Smooth muscle cell (in vitro differentiated cells): ENCODE data around the gene FTH1. TPM values are rescaled to one million over a fixed set of nuclear protein-coding genes. Genes with fewer than 3 reads are reported as not detected.

Experiments used
- DNase-seq: peaks from one replicate; lab custom pipeline; 2025; ENCODE audit not compliant: unreplicated experiment; lab: John Stamatoyannopoulos, UW
- H2AFZ ChIP-seq: fragments of 200-600 bp; sonication (generic); 2 replicates; pipeline ENCODE4 v1.6.0; 2016; ENCODE audit warnings: antibody characterized with exemption, low read depth, mild to moderate bottlenecking
- H3F3A ChIP-seq: fragments of 200-600 bp; sonication (generic); 2 replicates; pipeline ENCODE4 v1.6.0; 2017; ENCODE audit warnings: antibody characterized with exemption, low read depth
- H3K27ac ChIP-seq: fragments of 200-600 bp; sonication (generic); 2 replicates; pipeline ENCODE4 v1.5.1; 2016; ENCODE audit warnings: low read depth, mild to moderate bottlenecking
- H3K27me3 ChIP-seq: fragments of 200-600 bp; sonication (generic); 2 replicates; pipeline ENCODE4 v1.6.1; 2016; ENCODE audit warnings: low read depth, mild to moderate bottlenecking
- H3K36me3 ChIP-seq: fragments of 200-600 bp; sonication (generic); 2 replicates; pipeline ENCODE4 v1.5.1; 2016; ENCODE audit warnings: low read depth
- H3K4me1 ChIP-seq: fragments of 200-600 bp; sonication (generic); 2 replicates; pipeline ENCODE4 v1.5.1; 2016; ENCODE audit warnings: low read depth
- H3K4me2 ChIP-seq: fragments of 200-600 bp; sonication (generic); 2 replicates; pipeline ENCODE4 v1.6.0; 2016; ENCODE audit warnings: mild to moderate bottlenecking
- H3K4me3 ChIP-seq: fragments of 200-600 bp; sonication (generic); 2 replicates; pipeline ENCODE4 v1.5.1; 2016; ENCODE audit warnings: mild to moderate bottlenecking
- H3K79me2 ChIP-seq: fragments of 200-600 bp; sonication (generic); 2 replicates; pipeline ENCODE4 v1.6.0; 2016; ENCODE audit warnings: low read depth, mild to moderate bottlenecking
- H3K9ac ChIP-seq: fragments of 200-600 bp; sonication (generic); 2 replicates; pipeline ENCODE4 v1.6.0; 2016; ENCODE audit warnings: low read depth
- H3K9me3 ChIP-seq: fragments of 200-600 bp; sonication (generic); replicated peaks from 2 replicates; pipeline ENCODE4 v1.5.1; 2016; ENCODE audit warnings: low read depth
- H4K20me1 ChIP-seq: fragments of 200-600 bp; sonication (generic); 2 replicates; pipeline ENCODE4 v1.6.0; 2016; ENCODE audit warnings: low read depth
- CTCF ChIP-seq: fragments of 200-600 bp; sonication (generic); IDR thresholded peaks from 2 replicates; pipeline ENCODE4 v1.5.1; 2017; ENCODE audit warnings: borderline replicate concordance, mild to moderate bottlenecking, antibody characterized with exemption; ENCODE audit not compliant: insufficient read depth, poor library complexity, severe bottlenecking
- WGBS: methylation state at CpG from one replicate; pipeline ENCODE4 v1.1.7; 2016; ENCODE audit warnings: low lambda C conversion rate; 5-methylcytosine and 5-hydroxymethylcytosine counted together
- polyA plus RNA-seq: library from polyadenylated mRNA; unstranded; fragments of >200 nt; fragmentation: Nextera tagmentation; extraction: Ambion mirVana; gene quantifications from 2 replicates; pipeline ENCODE4 v1.2.1, GENCODE V29; 2016
- total RNA-seq: library from RNA; depleted of rRNA; stranded (reverse); fragments of >200 nt; gene quantifications from 2 replicates; pipeline ENCODE4 v1.2.3, GENCODE V29; 2014

Gene FTH1
- total and polyA plus RNA-seq, 2 experiments from 2014 or later: 1,173 to 6,048 TPM

- Histone ChIP-seq H3K27ac (no peak overlapping the region), H2AFZ (no peak overlapping the region), H3K36me3 (no peaks in the 10 kb centered on the region), H3K4me2 (no peak overlapping the region), H3K27me3 (no peaks in the 10 kb centered on the region), H3K9me3 (no peaks in the 10 kb centered on the region), H3K9ac (no peak overlapping the region), H3K79me2 (no peaks in the 10 kb centered on the region), H3K4me3 (no peak overlapping the region), H3K4me1 (peaks cover 21% of the 10 kb centered on the region), H3F3A (peaks cover 4% of the 10 kb centered on the region), H4K20me1 (no peaks in the 10 kb centered on the region)
- WGBS: 96% methylated on average over 3 of the region's 3 CpGs
- no peak for TF ChIP-seq CTCF
- DNase-seq: no peak
Measured at GRCh38 chr11:61994981-61995380, 27.5 kb upstream of the FTH1 start.

GRCh38 chr11:61985869-61986268, 18.4 kb upstream of the FTH1 start:
- Histone ChIP-seq H3K9me3 (no peaks in the 10 kb centered on the region), H3F3A (no peaks in the 10 kb centered on the region), H3K4me3 (no peak overlapping the region), H3K4me1 (no peaks in the 10 kb centered on the region), H3K27ac (peak overlapping the region; percentile 19), H4K20me1 (no peaks in the 10 kb centered on the region), H3K36me3 (no peaks in the 10 kb centered on the region), H2AFZ (no peak overlapping the region), H3K79me2 (no peaks in the 10 kb centered on the region), H3K9ac (no peak overlapping the region), H3K27me3 (no peaks in the 10 kb centered on the region), H3K4me2 (no peak overlapping the region)
- no peak for DNase-seq
- 75% methylated on average over 5 of the region's 5 CpGs for WGBS
- TF ChIP-seq CTCF: no peak

GRCh38 chr11:61983419-61983818, 16.0 kb upstream of the FTH1 start:
- H3K4me2 ChIP-seq: no peak overlapping the region
- 95% methylated on average over 1 of the region's 1 CpG for WGBS

More at GRCh38 chr11:61983419-61983818, 16.0 kb upstream of the FTH1 start:
- no peak for TF ChIP-seq CTCF
- Histone ChIP-seq H3K4me1 (no peaks in the 10 kb centered on the region), H4K20me1 (no peaks in the 10 kb centered on the region), H3K9ac (no peak overlapping the region), H3K4me3 (no peak overlapping the region), H3K9me3 (no peaks in the 10 kb centered on the region), H3K27me3 (no peaks in the 10 kb centered on the region), H3K79me2 (no peaks in the 10 kb centered on the region), H2AFZ (no peak overlapping the region), H3K36me3 (no peaks in the 10 kb centered on the region), H3K27ac (no peak overlapping the region), H3F3A (no peaks in the 10 kb centered on the region)
- DNase-seq: no peak
